GM12878 (cell line): Measurements from ENCODE around the gene CHMP6.

Source experiments
- CEBPB ChIP-seq, 2 experiments: fragments of 150-350 bp in 1 of 2; IDR thresholded peaks; 2 replicates each; pipeline ENCODE4 v1.6.1; 2012 to 2014; ENCODE audit warnings: low read depth in 2 of 2, low read length in 2 of 2, borderline replicate concordance in 1 of 2, inconsistent platforms in 1 of 2
- CTCF ChIP-seq, 3 experiments: IDR thresholded peaks in 2 of 3; conservative IDR thresholded peaks in 1 of 3; 2 replicates each; pipeline ENCODE4 v1.5.1; 2011; ENCODE audit warnings: low read depth in 3 of 3, low read length in 3 of 3, mild to moderate bottlenecking in 3 of 3, control low read depth in 2 of 3, moderate library complexity in 2 of 3, inconsistent platforms in 1 of 3, mixed read lengths in 1 of 3; ENCODE audit not compliant: control insufficient read depth in 2 of 3, insufficient read depth in 1 of 3; ENCODE audit errors: extremely low read depth in 1 of 3
- FOS ChIP-seq: IDR thresholded peaks from 3 replicates; pipeline ENCODE4 v1.6.1; 2011; ENCODE audit warnings: borderline replicate concordance; ENCODE audit not compliant: insufficient read length; ENCODE audit errors: extremely low read depth
- MTA3 ChIP-seq: IDR thresholded peaks from 2 replicates; pipeline ENCODE4 v1.6.1; 2012; ENCODE audit warnings: low read length, inconsistent platforms, borderline replicate concordance
- POLR2A ChIP-seq: IDR thresholded peaks from 2 replicates; pipeline ENCODE4 v1.6.1; 2011; ENCODE audit warnings: low read depth, mild to moderate bottlenecking, low read length
- POLR2AphosphoS5 ChIP-seq: IDR thresholded peaks from 2 replicates; pipeline ENCODE4 v1.6.1; 2011; ENCODE audit warnings: mild to moderate bottlenecking, low read length, inconsistent platforms
- RFX5 ChIP-seq: IDR thresholded peaks from 2 replicates; pipeline ENCODE4 v1.6.1; 2011; ENCODE audit warnings: low read depth, low read length, improper control_type of control experiment
- SIN3A ChIP-seq: IDR thresholded peaks from 2 replicates; pipeline ENCODE4 v1.6.1; 2012; ENCODE audit warnings: low read depth, low read length, improper control_type of control experiment
- TAF1 ChIP-seq: IDR thresholded peaks from 2 replicates; pipeline ENCODE4 v1.6.1; 2011; ENCODE audit warnings: mild to moderate bottlenecking, low read depth, low read length, borderline replicate concordance
- USF2 ChIP-seq: IDR thresholded peaks from 2 replicates; pipeline ENCODE4 v1.6.1; 2011; ENCODE audit warnings: low read depth, low read length, improper control_type of control experiment, borderline replicate concordance
- TF ChIP-seq, protein P1 (sequence below): IDR thresholded peaks from 2 replicates; pipeline ENCODE4 v1.6.1; 2011; ENCODE audit warnings: low read depth, mild to moderate bottlenecking, low read length, moderate library complexity, borderline replicate concordance; ENCODE audit errors: extremely low read depth
- TF ChIP-seq, protein P2 (sequence below): IDR thresholded peaks from 2 replicates; pipeline ENCODE4 v1.6.1; 2012; ENCODE audit warnings: low read depth, low read length, improper control_type of control experiment
- TF ChIP-seq, protein P3 (sequence below): IDR thresholded peaks from 2 replicates; pipeline ENCODE4 v1.6.1; 2012; ENCODE audit warnings: low read depth, low read length, improper control_type of control experiment

- TF ChIP-seq FOS: no peak
- no peak for TF ChIP-seq USF2
- no peak for TF ChIP-seq CEBPB (IDR thresholded peaks at IDR 0.05; ENCODE audit: borderline replicate concordance in 1 of 2, low read depth in 2 of 2, low read length in 2 of 2)
- TF ChIP-seq POLR2AphosphoS5: no peak
- TF ChIP-seq SIN3A: no peak
- TF ChIP-seq, protein P1, sequence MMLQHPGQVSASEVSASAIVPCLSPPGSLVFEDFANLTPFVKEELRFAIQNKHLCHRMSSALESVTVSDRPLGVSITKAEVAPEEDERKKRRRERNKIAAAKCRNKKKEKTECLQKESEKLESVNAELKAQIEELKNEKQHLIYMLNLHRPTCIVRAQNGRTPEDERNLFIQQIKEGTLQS: no peak
- no peak for TF ChIP-seq CTCF (IDR thresholded peaks at IDR 0.05 in 2 of 3, conservative IDR thresholded peaks at IDR 0.05 in 1 of 3; ENCODE audit: control insufficient read depth in 2 of 3, extremely low read depth in 1 of 3, insufficient read depth in 1 of 3, low read depth in 3 of 3, low read length in 3 of 3)
- TF ChIP-seq, protein P2, sequence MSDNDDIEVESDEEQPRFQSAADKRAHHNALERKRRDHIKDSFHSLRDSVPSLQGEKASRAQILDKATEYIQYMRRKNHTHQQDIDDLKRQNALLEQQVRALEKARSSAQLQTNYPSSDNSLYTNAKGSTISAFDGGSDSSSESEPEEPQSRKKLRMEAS: no peak
- no peak for TF ChIP-seq RFX5
- TF ChIP-seq POLR2A: no peak
- TF ChIP-seq, protein P3, sequence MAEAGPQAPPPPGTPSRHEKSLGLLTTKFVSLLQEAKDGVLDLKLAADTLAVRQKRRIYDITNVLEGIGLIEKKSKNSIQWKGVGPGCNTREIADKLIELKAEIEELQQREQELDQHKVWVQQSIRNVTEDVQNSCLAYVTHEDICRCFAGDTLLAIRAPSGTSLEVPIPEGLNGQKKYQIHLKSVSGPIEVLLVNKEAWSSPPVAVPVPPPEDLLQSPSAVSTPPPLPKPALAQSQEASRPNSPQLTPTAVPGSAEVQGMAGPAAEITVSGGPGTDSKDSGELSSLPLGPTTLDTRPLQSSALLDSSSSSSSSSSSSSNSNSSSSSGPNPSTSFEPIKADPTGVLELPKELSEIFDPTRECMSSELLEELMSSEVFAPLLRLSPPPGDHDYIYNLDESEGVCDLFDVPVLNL: no peak
- no peak for TF ChIP-seq TAF1
- TF ChIP-seq MTA3: no peak
Measured at GRCh38 chr17:80969674-80970043, 22.0 kb upstream of the CHMP6 start.
